Stimulated activated effector memory CD8-positive, alpha-beta T cell treated with anti-CD3 and anti-CD28 coated beads, Interleukin-12 subunit alpha, Interleukin-12 subunit beta, amount 100 ng/mL, for 72 hours (primary cell): ENCODE measurements around the gene ARID1A.
A peak's percentile ranks its signal among the peaks of the same experiment; 100 is the strongest.
"Not testable (repeated sequence)": the region's sequence is repeated elsewhere in the genome, so short reads cannot be mapped to it uniquely, and the experiment has no call there.

ENCODE experiments used
- ATAC-seq: fragments of 150-1000 bp; cut with Tn5 transposase; 2 replicates; pipeline ENCODE4 v1.10.0; 2021
- DNase-seq, 2 donors: peaks; one replicate each; pipeline ENCODE4 v3.0.0; 2021 to 2022; ENCODE audit warnings: low spot score in 2 of 2
- H3K27ac Mint-ChIP-seq: one replicate; pipeline ENCODE4 v1.8.0; 2022; ENCODE audit warnings: mild to moderate bottlenecking, mixed read lengths
- H3K36me3 Mint-ChIP-seq: one replicate; pipeline ENCODE4 v1.8.0; 2022; ENCODE audit warnings: mild to moderate bottlenecking, mixed read lengths
- H3K4me1 Mint-ChIP-seq: one replicate; pipeline ENCODE4 v1.8.0; 2022; ENCODE audit warnings: mixed read lengths
- H3K4me3 Mint-ChIP-seq: one replicate; pipeline ENCODE4 v1.8.0; 2022; ENCODE audit warnings: mild to moderate bottlenecking, mixed read lengths
- H3K9me3 Mint-ChIP-seq: one replicate; pipeline ENCODE4 v1.8.0; 2022; ENCODE audit warnings: mixed read lengths

The ARID1A gene

GRCh38 chr1:26694638-26695355 is 1.0 kb upstream of the ARID1A start:
- Mint-ChIP-seq H3K4me1 (peaks cover 31% of the 10 kb centered on the region), H3K27ac (peak overlapping the region; percentile 93), H3K9me3 (no peaks in the 10 kb centered on the region), H3K36me3 (peaks cover 22% of the 10 kb centered on the region), H3K4me3 (peak overlapping the region; percentile 91)
- ATAC-seq (no peak), DNase-seq (peak in 1 of 2 donors; percentile 58)

DNA sequence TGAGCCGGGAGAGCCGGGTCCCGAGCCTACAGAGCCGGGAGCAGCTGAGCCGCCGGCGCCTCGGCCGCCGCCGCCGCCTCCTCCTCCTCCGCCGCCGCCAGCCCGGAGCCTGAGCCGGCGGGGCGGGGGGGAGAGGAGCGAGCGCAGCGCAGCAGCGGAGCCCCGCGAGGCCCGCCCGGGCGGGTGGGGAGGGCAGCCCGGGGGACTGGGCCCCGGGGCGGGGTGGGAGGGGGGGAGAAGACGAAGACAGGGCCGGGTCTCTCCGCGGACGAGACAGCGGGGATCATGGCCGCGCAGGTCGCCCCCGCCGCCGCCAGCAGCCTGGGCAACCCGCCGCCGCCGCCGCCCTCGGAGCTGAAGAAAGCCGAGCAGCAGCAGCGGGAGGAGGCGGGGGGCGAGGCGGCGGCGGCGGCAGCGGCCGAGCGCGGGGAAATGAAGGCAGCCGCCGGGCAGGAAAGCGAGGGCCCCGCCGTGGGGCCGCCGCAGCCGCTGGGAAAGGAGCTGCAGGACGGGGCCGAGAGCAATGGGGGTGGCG is 371 bp downstream of the ARID1A start:
- DNase-seq = peak; percentile 10 to 59
- Mint-ChIP-seq H3K9me3 (no peaks in the 10 kb centered on the region), H3K36me3 (peaks cover 22% of the 10 kb centered on the region), H3K27ac (no peak overlapping the region), H3K4me3 (peak overlapping the region; percentile 91), H3K4me1 (peaks cover 31% of the 10 kb centered on the region)
- ATAC-seq = no peak

DNA sequence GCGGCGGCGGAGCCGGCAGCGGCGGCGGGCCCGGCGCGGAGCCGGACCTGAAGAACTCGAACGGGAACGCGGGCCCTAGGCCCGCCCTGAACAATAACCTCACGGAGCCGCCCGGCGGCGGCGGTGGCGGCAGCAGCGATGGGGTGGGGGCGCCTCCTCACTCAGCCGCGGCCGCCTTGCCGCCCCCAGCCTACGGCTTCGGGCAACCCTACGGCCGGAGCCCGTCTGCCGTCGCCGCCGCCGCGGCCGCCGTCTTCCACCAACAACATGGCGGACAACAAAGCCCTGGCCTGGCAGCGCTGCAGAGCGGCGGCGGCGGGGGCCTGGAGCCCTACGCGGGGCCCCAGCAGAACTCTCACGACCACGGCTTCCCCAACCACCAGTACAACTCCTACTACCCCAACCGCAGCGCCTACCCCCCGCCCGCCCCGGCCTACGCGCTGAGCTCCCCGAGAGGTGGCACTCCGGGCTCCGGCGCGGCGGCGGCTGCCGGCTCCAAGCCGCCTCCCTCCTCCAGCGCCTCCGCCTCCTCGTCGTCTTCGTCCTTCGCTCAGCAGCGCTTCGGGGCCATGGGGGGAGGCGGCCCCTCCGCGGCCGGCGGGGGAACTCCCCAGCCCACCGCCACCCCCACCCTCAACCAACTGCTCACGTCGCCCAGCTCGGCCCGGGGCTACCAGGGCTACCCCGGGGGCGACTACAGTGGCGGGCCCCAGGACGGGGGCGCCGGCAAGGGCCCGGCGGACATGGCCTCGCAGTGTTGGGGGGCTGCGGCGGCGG is 1.0 kb downstream of the ARID1A start:
- ATAC-seq = peak; percentile 27
- H3K27ac Mint-ChIP-seq = peak overlapping the region; percentile 37
- peak; percentile 50 to 80 for DNase-seq
- peaks cover 22% of the 10 kb centered on the region for H3K36me3 Mint-ChIP-seq
- H3K4me3 Mint-ChIP-seq = no peak overlapping the region
- H3K9me3 Mint-ChIP-seq = no peaks in the 10 kb centered on the region
- H3K4me1 Mint-ChIP-seq = peaks cover 31% of the 10 kb centered on the region

- Mint-ChIP-seq H3K4me3 (no peak overlapping the region), H3K27ac (no peak overlapping the region), H3K9me3 (no peaks in the 10 kb centered on the region), H3K36me3 (peaks cover 22% of the 10 kb centered on the region), H3K4me1 (peaks cover 25% of the 10 kb centered on the region)
- no peak for ATAC-seq
- DNase-seq = peak; percentile 21 to 79
These were observed 1.7 kb downstream of the ARID1A start for GRCh38 chr1:26697431-26697977.

DNA sequence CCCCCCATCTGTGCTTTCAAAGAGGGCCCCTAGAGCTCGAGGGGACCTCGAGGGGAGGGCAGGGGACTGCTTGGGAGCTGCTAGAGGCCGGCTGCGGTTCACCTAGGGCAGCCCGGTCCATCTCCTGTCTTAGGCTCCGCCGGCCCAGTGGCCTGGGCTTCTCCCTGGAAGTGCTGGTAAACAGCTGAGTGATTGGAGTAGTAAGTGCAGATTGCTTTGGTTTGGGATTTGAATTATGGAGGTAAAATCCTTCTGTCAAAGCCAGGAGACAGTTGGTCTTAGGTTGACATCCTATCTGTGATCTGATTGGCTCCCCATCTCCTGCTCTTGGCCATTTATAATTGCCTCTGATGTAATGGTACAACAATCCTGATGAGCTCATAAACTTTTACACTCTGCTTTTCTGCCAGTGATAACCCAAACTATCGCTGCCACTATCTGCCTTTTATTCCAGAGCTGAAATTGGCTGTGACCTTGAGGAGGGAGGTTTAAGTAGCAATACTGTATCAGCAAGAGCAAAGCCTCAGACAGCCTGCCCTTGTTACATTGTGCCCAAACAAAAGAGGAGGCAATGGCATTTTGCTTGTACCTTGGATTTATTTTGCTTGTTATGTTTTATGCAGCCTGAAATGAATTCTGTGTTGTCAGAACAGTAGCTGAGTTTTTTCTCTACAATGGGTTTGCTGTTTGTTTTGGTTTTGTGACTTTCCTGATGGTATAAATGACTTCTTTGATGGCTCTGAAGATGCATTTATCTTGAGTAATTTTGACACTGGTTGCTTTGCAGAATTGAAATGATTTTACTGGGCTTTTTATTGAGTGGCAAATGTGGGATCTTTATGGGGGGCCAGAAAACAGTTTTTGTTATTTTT is 2.4 kb downstream of the ARID1A start:
- Mint-ChIP-seq H3K27ac (no peak overlapping the region), H3K4me3 (no peak overlapping the region), H3K9me3 (no peaks in the 10 kb centered on the region), H3K4me1 (peaks cover 18% of the 10 kb centered on the region), H3K36me3 (peaks cover 15% of the 10 kb centered on the region)
- peak; percentile 26 to 69 for DNase-seq
- ATAC-seq = peak; percentile 60

- DNase-seq (no peak), ATAC-seq (no peak)
- H3K4me1 Mint-ChIP-seq = peaks cover 10% of the 10 kb centered on the region
- no peaks in the 10 kb centered on the region for H3K9me3 Mint-ChIP-seq
- H3K4me3 Mint-ChIP-seq = no peak overlapping the region
- peaks cover 11% of the 10 kb centered on the region for H3K36me3 Mint-ChIP-seq
- no peak overlapping the region for H3K27ac Mint-ChIP-seq
These were observed 4.9 kb downstream of the ARID1A start for GRCh38 chr1:26700711-26701110.

DNA sequence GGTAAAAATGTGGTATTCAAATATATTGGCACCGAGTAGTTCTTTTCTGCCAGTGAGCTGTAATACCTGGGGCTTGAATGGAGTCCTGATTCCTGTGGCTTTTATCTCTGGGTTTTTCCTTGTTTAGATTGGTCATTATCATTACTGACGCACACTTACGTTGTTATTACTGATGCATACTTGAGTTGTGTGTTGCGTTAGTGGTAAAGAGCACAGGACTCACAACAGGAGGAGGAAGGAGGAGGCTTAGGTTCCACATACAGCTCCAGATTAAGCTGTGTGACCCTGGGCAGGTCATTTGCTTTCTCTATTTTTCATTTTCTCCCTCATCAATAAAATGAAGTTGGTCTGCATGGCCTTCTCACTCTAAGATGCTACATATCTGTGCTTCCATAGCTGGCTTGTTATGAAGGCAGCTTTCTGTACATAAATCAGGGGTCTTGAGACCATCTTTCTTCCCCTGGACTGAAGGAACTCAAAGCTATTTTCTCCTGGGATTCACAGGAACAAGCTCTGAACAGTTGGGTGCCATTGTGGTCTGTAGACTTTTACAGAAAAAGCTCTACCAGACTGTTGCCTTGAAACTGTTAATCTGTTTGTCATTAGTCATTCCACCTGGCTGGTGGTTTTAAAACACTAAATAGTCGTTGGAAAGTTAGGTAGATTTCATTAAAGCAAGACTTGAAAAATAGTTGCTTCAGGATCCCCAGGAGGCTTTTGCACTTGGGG is 5.6 kb downstream of the ARID1A start:
- H3K4me1 Mint-ChIP-seq = peaks cover 17% of the 10 kb centered on the region
- peaks cover 14% of the 10 kb centered on the region for H3K36me3 Mint-ChIP-seq
- DNase-seq = no peak
- H3K27ac Mint-ChIP-seq = no peak overlapping the region
- ATAC-seq = no peak
- no peaks in the 10 kb centered on the region for H3K9me3 Mint-ChIP-seq
- H3K4me3 Mint-ChIP-seq = no peak overlapping the region

DNA sequence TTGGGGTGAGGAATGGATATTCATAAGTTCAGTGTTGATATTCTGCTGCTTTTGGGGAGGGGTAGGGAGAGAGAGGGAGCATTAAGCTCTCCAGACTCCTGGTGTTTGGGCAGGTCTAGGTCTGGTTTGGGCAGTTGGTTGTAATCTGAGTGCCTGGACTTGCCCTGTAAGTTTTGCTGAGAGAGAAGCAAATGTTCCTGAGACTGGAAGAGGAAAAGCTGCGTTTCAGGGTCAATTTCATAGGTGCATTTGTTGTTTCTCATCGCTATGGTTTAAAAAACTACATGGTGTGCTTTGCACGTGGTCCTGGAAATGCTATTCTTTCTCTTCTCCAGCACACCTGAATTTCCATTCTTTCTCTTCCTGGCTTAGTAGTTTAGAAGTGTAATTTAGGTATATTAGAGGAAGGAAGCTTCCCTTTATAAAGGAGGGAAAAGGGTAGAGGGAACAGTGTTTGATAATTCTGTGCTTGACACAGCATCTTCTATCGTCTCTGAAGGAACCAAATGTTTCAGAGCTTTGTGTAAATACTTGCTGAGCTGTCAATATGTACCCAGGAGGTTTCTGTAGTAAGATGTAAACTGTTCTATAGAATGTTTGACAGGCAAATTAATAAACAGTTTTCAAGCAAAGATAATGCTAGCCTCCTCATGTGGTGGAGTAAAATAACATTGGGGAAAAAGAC is 6.3 kb downstream of the ARID1A start:
- ATAC-seq = peak; percentile 1
- no peaks in the 10 kb centered on the region for H3K9me3 Mint-ChIP-seq

DNA sequence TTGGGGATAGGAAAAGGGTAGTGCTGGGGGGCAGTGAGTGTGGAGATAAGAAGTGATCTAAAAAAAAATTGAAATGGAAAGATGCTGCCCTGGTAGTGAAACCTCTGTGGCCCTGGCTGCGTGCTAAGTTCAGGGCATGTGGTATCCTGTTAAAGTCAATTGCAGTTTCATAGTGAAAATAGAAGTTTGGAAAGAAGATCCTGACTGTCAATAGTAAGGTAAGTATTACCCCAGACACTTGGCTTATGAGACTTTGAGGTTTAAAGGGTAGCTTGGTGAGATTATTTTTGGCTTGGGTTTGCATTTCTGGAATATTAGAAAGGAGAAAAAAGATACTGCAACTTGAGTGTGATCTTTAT is 6.8 kb downstream of the ARID1A start:
- DNase-seq (peak in 1 of 2 donors; percentile 66), ATAC-seq (peak; percentile 70)
- peaks cover 27% of the 10 kb centered on the region for H3K4me1 Mint-ChIP-seq
- peaks cover 26% of the 10 kb centered on the region for H3K36me3 Mint-ChIP-seq
- no peak overlapping the region for H3K27ac Mint-ChIP-seq
- H3K4me3 Mint-ChIP-seq = no peak overlapping the region
- no peaks in the 10 kb centered on the region for H3K9me3 Mint-ChIP-seq

More for the DNA sequence above, 6.3 kb downstream of the ARID1A start:
- H3K36me3 Mint-ChIP-seq = peaks cover 21% of the 10 kb centered on the region
- no peak overlapping the region for H3K27ac Mint-ChIP-seq
- DNase-seq = no peak
- peaks cover 22% of the 10 kb centered on the region for H3K4me1 Mint-ChIP-seq
- no peak overlapping the region for H3K4me3 Mint-ChIP-seq

GRCh38 chr1:26703478-26703877 is 7.7 kb downstream of the ARID1A start:
- Mint-ChIP-seq H3K4me3 (no peak overlapping the region), H3K4me1 (peaks cover 30% of the 10 kb centered on the region), H3K9me3 (no peaks in the 10 kb centered on the region), H3K36me3 (peaks cover 34% of the 10 kb centered on the region), H3K27ac (no peak overlapping the region)
- DNase-seq (no peak), ATAC-seq (no peak)

DNA sequence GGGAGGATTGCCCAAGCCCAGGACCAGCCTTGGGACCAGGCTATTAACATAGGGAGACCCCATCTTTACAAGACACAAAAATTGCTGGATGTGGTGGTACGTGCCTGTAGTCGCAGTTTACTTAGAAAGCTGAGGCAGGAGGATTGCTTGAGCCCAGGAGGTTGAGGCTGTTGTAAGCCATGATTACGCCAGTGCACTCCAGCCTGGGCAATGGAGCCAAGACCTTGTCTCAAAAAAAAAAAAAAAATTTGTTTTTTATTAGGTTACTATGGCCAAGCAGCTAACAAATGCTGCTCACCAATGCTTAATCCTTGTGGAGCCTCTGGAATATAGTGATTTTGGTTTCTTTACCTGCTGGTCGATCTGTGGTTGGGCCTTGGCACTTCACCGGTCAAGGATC is 8.8 kb downstream of the ARID1A start:
- no peak overlapping the region for H3K4me3 Mint-ChIP-seq
- H3K4me1 Mint-ChIP-seq = peaks cover 38% of the 10 kb centered on the region
- no peak overlapping the region for H3K27ac Mint-ChIP-seq
- peaks cover 46% of the 10 kb centered on the region for H3K36me3 Mint-ChIP-seq
- H3K9me3 Mint-ChIP-seq = no peaks in the 10 kb centered on the region
- DNase-seq = no peak
- no peak for ATAC-seq

DNA sequence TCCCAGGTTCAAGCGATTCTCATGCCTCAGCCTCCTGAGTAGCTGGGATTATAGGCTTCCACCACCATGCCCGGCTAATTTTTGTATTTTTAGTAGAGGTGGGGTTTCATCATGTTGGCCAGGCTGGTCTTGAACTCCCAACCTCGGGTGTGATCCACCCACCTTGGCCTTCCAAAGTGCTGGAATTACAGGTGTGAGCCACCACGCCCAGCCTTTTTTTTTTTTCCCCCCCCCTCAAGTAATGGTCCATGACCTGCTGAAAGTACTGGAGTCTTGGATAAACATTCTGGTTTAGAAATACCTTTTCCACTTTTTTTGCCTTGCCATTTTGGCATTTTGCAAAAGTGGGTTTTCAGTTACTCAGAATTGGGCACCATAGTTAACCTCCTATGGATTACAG is 9.4 kb downstream of the ARID1A start:
- H3K4me1 Mint-ChIP-seq = peaks cover 39% of the 10 kb centered on the region
- H3K4me3 Mint-ChIP-seq, H3K9me3 Mint-ChIP-seq, ATAC-seq, H3K27ac Mint-ChIP-seq, DNase-seq: not testable (repeated sequence)
- H3K36me3 Mint-ChIP-seq = peaks cover 52% of the 10 kb centered on the region

DNA sequence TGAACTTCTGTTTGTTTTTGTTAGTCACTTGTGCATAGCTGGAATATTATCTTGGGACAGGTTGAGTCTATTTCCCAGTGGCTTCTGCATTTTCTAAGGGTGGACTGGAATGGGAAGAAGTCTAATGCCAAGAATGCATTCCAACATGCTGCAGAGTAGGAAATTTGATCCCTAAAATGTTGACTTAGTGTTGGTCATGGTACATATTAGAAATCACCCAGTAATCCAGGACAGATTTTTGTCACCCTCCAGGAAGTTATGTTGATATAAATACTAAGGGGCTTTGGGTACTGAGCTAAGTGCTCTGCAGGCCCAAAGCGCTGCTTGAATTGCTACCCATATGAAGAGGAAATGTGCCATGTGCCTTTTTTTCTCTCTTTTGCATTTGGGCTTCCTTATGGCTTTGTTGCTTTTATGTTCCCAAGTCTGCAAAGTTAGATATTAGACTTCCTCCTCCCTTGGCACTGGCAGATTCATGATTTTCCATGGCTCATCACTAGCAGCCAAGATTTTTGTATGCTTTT is 10.0 kb downstream of the ARID1A start:
- no peak for ATAC-seq
- Mint-ChIP-seq H3K27ac (no peak overlapping the region), H3K4me3 (peak overlapping the region; percentile 38), H3K9me3 (no peaks in the 10 kb centered on the region), H3K4me1 (peaks cover 39% of the 10 kb centered on the region), H3K36me3 (peaks cover 57% of the 10 kb centered on the region)
- no peak for DNase-seq

DNA sequence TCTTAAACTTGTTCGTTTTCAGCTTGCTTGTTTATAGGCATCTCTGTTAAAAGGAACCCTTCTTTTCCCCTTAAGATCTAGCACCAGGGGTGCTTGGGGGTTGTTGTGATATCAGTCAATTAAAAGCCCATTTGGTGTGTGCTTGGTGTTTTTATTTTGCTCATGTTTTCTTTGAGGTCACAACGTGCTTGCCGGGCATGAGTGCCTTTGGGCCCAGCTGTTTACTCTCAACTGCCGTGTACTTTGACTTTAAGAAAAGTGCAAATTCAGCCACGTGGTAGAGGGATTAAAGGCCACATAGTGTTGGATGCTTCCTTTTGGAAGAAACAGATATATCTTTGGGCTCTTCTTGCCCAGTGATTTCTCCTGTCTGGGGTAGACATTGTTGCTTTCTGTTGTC is 10.5 kb downstream of the ARID1A start:
- Mint-ChIP-seq H3K9me3 (no peaks in the 10 kb centered on the region), H3K36me3 (peaks cover 57% of the 10 kb centered on the region), H3K4me3 (peak overlapping the region; percentile 38), H3K27ac (no peak overlapping the region), H3K4me1 (peaks cover 40% of the 10 kb centered on the region)
- ATAC-seq (no peak), DNase-seq (no peak)
